Fibroblast of skin of left biceps (primary cell): ENCODE measurements around the gene PLAC9.
"Not testable (repeated sequence)": the region's sequence is repeated elsewhere in the genome, so short reads cannot be mapped to it uniquely, and the experiment has no call there.

Source experiments
- DNase-seq, 2 experiments: peaks; one replicate each; pipeline ENCODE4 v3.0.0-alpha.2; 2013; ENCODE audit warnings: low read depth in 2 of 2

PLAC9 gene

GRCh38 chr10:80139265-80139664 lies 6.7 kb downstream of the PLAC9 start:
- DNase-seq, result no peak

- DNase-seq, result no peak
These were observed 7.7 kb downstream of the PLAC9 start for GRCh38 chr10:80140251-80140650.

GRCh38 chr10:80141696-80142460 lies 9.3 kb downstream of the PLAC9 start:
- DNase-seq, result no peak

- no peak for DNase-seq
These were observed 11.7 kb downstream of the PLAC9 start for GRCh38 chr10:80144067-80144695.

GRCh38 chr10:80144696-80145131 lies 12.2 kb downstream of the PLAC9 start:
- no peak for DNase-seq

- not testable (repeated sequence) for DNase-seq
These were observed 13.1 kb downstream of the PLAC9 start for GRCh38 chr10:80145406-80146308.

- no peak for DNase-seq
These were observed 14.4 kb downstream of the PLAC9 start for GRCh38 chr10:80146918-80147317.

- DNase-seq, result no peak
These were observed 15.8 kb downstream of the PLAC9 start for GRCh38 chr10:80148166-80148805.

GRCh38 chr10:80149123-80149522 lies 16.6 kb downstream of the PLAC9 start:
- no peak for DNase-seq

GRCh38 chr10:80150172-80150571 lies 17.6 kb downstream of the PLAC9 start:
- DNase-seq, result no peak

GRCh38 chr10:80152820-80153219 lies 20.3 kb downstream of the PLAC9 start:
- no peak for DNase-seq

- DNase-seq, result no peak
These were observed 20.9 kb downstream of the PLAC9 start for GRCh38 chr10:80153460-80153859.

GRCh38 chr10:80154626-80154977 lies 22.1 kb downstream of the PLAC9 start:
- DNase-seq, result no peak

GRCh38 chr10:80154978-80155695 lies 22.6 kb downstream of the PLAC9 start:
- DNase-seq, result peak; percentile 84 to 87

- DNase-seq, result no peak
These were observed 23.2 kb downstream of the PLAC9 start for GRCh38 chr10:80155696-80156215.

- DNase-seq, result no peak
These were observed 23.7 kb downstream of the PLAC9 start for GRCh38 chr10:80156216-80156615.

GRCh38 chr10:80157561-80157960 lies 25.0 kb downstream of the PLAC9 start:
- DNase-seq, result no peak

- DNase-seq, result no peak
These were observed 25.6 kb downstream of the PLAC9 start for GRCh38 chr10:80158126-80158525.

GRCh38 chr10:80158598-80159127 lies 26.1 kb downstream of the PLAC9 start:
- DNase-seq, result peak; percentile 95 to 96

GRCh38 chr10:80159166-80159873 lies 26.8 kb downstream of the PLAC9 start:
- DNase-seq, result no peak
